Activated CD4-positive, alpha-beta T cell treated with anti-CD3 and anti-CD28 coated beads for 1 hour (primary cell): ENCODE results near the gene HVCN1.
A peak's percentile ranks its signal among the peaks of the same experiment; 100 is the strongest.

Experiments
- DNase-seq: peaks from one replicate; pipeline ENCODE4 v3.0.0-alpha.2; 2020

The HVCN1 gene

GRCh38 chr12:110613771-110614684 is 74.9 kb downstream of the HVCN1 start, which contains the start of gene TCTN1:
Gene TCTN1 (plus strand): TSS chr12:110614129. CDS start chr12:110614183, 54 bp downstream.
- DNase-seq, result peak; percentile 92

GRCh38 chr12:110613071-110613770 is 75.7 kb downstream of the HVCN1 start:
- DNase-seq, result no peak

GRCh38 chr12:110606253-110606611 is 82.7 kb downstream of the HVCN1 start:
- DNase-seq, result no peak

- peak; percentile 28 for DNase-seq
These were observed 86.7 kb downstream of the HVCN1 start for GRCh38 chr12:110602085-110602814.

GRCh38 chr12:110600254-110600653 is 88.7 kb downstream of the HVCN1 start:
- no peak for DNase-seq

- no peak for DNase-seq
These were observed 89.6 kb downstream of the HVCN1 start for GRCh38 chr12:110599334-110599733.
